ENCODE results near the gene TNFRSF13B. TPM values are rescaled to one million over a fixed set of nuclear protein-coding genes. Genes with fewer than 3 reads are reported as not detected.

TNFRSF13B gene
- total and polyA plus RNA-seq, 2 experiments from 2014 or later: not detected

DNA sequence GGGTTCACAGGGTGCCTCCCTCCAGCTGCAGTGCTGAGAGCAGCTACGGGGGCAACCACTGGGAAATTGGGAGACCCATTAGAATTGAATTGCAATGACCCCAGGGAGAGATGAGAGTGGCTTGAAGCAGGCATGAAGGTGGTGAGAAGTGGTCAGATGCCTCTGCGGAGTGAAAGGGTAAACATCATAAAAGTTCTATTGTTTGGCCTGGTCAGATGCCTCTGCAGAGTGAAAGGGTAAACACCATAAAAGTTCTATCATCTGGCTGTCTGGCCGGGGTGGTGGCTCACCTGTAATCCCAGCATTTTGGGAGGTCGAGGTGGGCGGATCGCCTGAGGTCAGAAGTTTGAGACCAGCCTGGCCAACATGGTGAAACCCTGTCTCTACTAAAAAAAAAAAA is 53.5 kb downstream of the TNFRSF13B start:
- H3K27me3 ChIP-seq: no peaks in the 10 kb centered on the region
- peaks cover 8% of the 10 kb centered on the region for H3K4me1 ChIP-seq (ENCODE audit: low read depth)
- no peak overlapping the region for H3K27ac ChIP-seq
- no peak for DNase-seq (ENCODE audit: low read depth in 1 of 2, low spot score in 1 of 2)
- H3K9me3 ChIP-seq (ENCODE audit: low read depth): no peaks in the 10 kb centered on the region
- no peaks in the 10 kb centered on the region for H3K36me3 ChIP-seq
- no peak overlapping the region for H3K4me3 ChIP-seq
- TF ChIP-seq, protein P1, sequence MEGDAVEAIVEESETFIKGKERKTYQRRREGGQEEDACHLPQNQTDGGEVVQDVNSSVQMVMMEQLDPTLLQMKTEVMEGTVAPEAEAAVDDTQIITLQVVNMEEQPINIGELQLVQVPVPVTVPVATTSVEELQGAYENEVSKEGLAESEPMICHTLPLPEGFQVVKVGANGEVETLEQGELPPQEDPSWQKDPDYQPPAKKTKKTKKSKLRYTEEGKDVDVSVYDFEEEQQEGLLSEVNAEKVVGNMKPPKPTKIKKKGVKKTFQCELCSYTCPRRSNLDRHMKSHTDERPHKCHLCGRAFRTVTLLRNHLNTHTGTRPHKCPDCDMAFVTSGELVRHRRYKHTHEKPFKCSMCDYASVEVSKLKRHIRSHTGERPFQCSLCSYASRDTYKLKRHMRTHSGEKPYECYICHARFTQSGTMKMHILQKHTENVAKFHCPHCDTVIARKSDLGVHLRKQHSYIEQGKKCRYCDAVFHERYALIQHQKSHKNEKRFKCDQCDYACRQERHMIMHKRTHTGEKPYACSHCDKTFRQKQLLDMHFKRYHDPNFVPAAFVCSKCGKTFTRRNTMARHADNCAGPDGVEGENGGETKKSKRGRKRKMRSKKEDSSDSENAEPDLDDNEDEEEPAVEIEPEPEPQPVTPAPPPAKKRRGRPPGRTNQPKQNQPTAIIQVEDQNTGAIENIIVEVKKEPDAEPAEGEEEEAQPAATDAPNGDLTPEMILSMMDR (IDR thresholded peaks at IDR 0.05; ENCODE audit: low read depth, low read length): no peak

DNA sequence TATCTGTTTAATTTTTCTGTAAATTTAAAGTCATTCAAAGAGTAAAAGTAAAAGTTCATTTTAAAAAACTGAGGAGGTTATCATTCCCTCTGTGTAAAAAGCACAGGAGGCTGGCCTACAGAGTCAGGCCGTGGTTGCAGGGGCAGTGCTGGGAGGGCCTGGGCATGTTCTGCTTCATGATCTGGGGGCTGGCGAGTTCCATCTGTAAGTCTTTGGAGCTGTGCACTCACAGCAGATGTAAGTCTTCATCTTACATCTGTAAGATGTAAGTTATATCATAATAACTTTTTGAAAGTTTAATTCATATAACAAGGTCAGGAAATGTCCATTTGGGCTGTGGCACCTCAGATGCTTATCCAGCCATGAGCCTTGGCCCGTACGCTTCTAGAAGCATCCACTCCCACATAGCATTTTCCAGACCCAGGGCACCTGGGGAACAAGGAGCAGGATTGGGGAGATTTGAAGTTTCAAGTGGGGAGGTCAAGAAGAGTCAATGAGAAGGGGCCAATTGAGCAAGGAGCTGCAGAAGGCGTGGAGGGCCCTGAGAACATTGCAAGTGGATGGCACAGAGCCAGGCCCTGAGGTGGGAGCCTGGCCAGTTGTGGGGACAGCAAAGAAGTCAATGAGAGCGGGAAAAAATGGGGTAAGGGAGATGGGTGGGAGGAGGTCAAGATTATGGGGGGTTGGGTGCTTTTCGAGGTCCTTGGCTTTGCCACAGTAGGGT is 54.1 kb downstream of the TNFRSF13B start:
- TF ChIP-seq, protein P1 (IDR thresholded peaks at IDR 0.05; ENCODE audit: low read depth, low read length): no peak
- no peaks in the 10 kb centered on the region for H3K27me3 ChIP-seq
- H3K4me3 ChIP-seq: no peak overlapping the region
- no peak overlapping the region for H3K27ac ChIP-seq
- no peaks in the 10 kb centered on the region for H3K36me3 ChIP-seq
- DNase-seq (ENCODE audit: low read depth in 1 of 2, low spot score in 1 of 2): no peak
- no peaks in the 10 kb centered on the region for H3K9me3 ChIP-seq (ENCODE audit: low read depth)
- H3K4me1 ChIP-seq (ENCODE audit: low read depth): peaks cover 8% of the 10 kb centered on the region

DNA sequence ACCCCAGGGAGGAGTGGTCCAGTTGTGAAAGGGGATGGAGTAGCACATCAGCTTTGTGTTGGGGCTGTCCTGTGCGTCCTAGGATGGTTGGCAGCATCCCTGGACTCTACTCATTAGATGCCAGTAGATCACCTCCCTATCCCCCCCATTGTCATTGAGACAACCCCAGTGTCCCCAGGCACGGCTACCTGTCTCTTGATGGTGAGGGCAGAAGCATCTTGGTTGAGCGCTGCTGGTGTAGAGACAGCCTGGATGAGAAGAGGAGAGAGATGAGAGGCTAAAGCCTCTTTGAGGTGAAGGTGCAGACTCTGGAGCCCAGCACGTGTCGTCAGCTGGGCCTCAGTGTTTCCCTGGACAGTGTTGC is 55.4 kb downstream of the TNFRSF13B start:
- TF ChIP-seq, protein P1 (IDR thresholded peaks at IDR 0.05; ENCODE audit: low read depth, low read length): no peak
- no peaks in the 10 kb centered on the region for H3K27me3 ChIP-seq

DNA sequence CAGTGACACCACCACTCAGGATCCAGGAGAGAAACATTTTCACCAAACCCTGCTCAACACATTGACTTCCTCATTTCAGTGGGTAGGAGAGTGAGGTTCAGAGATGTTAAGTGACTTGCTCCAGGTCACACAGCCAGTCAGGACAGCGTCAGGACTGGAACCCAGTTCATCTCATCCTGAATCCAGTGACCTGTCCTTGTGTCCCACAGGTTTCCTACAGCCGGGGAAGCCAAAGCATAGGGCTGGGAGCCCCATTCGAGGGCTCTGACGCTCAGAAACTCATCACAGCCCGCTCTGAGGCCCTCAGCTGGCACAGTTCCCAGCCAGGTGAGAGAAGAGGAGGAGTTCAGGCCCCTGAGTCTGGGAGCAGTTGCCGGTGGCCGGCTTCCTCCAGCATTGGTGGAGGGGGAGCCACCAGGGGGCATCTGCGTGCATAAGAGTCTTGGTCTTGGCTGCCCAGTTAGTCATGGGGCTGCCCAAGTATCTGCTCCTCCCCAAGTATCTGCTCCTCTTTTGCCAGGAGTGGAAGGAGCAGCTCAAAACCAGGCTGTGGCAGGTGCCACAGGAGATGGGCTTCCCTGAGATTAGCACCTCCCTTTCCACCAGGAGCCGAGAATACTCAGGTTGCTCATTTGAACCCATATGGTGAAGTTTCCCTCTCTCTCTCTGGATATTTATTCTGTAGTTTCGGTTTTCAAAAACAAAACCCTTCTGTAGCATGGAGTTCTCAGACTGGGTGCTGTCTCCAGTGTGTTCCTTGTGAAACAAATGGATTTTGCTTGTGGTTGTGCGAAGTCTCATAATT is 56.0 kb downstream of the TNFRSF13B start:
- TF ChIP-seq, protein P1 (IDR thresholded peaks at IDR 0.05; ENCODE audit: low read depth, low read length): peak; percentile 71

More for the DNA sequence above, 55.4 kb downstream of the TNFRSF13B start:
- H3K36me3 ChIP-seq: no peaks in the 10 kb centered on the region
- no peaks in the 10 kb centered on the region for H3K9me3 ChIP-seq (ENCODE audit: low read depth)
- no peak overlapping the region for H3K27ac ChIP-seq
- no peak for DNase-seq (ENCODE audit: low read depth in 1 of 2, low spot score in 1 of 2)
- H3K4me1 ChIP-seq (ENCODE audit: low read depth): peaks cover 8% of the 10 kb centered on the region
- no peak overlapping the region for H3K4me3 ChIP-seq

DNA sequence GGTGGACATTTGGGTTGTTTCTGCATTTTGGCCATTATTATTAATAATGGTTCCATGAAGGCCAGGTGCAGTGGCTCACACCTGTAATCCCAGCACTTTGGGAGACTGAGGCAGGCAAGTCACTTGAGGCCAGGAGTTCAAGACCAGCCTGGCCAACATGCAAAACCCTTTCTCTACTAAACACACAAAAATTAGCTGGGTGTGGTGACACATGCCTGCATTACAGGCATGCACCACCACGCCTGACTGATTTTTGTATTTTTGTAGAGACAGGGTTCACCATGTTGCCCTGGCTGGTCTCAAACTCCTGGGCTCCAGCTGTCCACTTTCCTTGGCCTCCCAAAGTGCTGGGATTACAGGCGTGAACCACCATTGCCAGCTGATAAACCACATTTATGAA is 58.5 kb downstream of the TNFRSF13B start:
- no peaks in the 10 kb centered on the region for H3K4me1 ChIP-seq (ENCODE audit: low read depth)

More for the DNA sequence above, 56.0 kb downstream of the TNFRSF13B start:
- Histone ChIP-seq H3K27me3 (no peaks in the 10 kb centered on the region), H3K4me3 (no peak overlapping the region), H3K4me1 (ENCODE audit: low read depth) (peaks cover 8% of the 10 kb centered on the region), H3K27ac (no peak overlapping the region), H3K9me3 (ENCODE audit: low read depth) (no peaks in the 10 kb centered on the region), H3K36me3 (no peaks in the 10 kb centered on the region)
- DNase-seq (ENCODE audit: low read depth in 1 of 2, low spot score in 1 of 2): peak; percentile 57 to 63

More for the DNA sequence above, 58.5 kb downstream of the TNFRSF13B start:
- TF ChIP-seq, protein P1 (IDR thresholded peaks at IDR 0.05; ENCODE audit: low read depth, low read length): no peak
- Histone ChIP-seq H3K27me3 (no peaks in the 10 kb centered on the region), H3K27ac (no peak overlapping the region), H3K4me3 (no peak overlapping the region), H3K9me3 (ENCODE audit: low read depth) (no peaks in the 10 kb centered on the region), H3K36me3 (no peaks in the 10 kb centered on the region)
- no peak for DNase-seq (ENCODE audit: low read depth in 1 of 2, low spot score in 1 of 2)
